ENCODE data around the gene KCNMA1. TPM values are rescaled to one million over a fixed set of nuclear protein-coding genes. Genes with fewer than 3 reads are reported as not detected.

KCNMA1 gene
- polyA plus RNA-seq, 1 of the 3 experiments (the other 2 are of a cell fraction): 107 TPM

DNA sequence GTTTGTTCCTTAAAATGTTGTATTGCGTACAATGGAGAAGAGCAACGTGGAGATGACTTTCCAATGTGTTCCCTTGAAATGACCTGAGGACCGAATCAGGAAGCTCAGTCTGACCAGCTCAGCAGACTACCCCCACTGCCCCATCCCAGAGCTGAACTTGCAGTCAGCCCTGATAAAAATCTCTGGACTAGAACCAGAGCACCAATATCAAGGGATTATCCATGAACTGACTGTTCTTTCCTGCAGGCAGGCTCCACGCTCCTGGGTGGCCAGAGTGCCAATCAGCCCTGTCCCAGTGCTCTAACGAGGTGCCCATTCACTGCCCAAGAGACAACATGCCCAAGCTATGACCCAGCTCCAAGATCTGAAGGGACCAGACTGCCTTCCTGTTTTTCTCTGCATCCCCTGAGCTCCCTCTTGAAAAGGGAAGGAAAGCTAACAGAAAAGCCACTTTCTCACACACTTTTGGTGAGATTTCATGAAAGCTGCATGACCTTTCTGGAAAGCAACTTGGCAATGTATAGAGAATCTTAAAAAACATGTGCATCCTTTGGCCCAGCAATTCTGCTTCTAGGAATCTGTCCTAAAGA is 130.2 kb downstream of the KCNMA1 start:
- Histone ChIP-seq H3K79me2 (ENCODE audit: insufficient read depth) (peaks cover 35% of the 10 kb centered on the region), H4K20me1 (ENCODE audit: insufficient read depth) (no peaks in the 10 kb centered on the region), H3K9me3 (no peaks in the 10 kb centered on the region), H3F3A (replicated peaks; ENCODE audit: insufficient read depth) (peaks cover 57% of the 10 kb centered on the region), H3K27ac (ENCODE audit: low read depth in 2 of 2, low read length in 1 of 2) (peak overlapping the region; percentile 79 to 91), H3K4me1 (ENCODE audit: control insufficient read depth in 1 of 2, insufficient read depth in 2 of 2, low read depth in 1 of 2, low read length in 1 of 2) (peaks cover 40 to 56% of the 10 kb centered on the region in 2 experiments), H3K36me3 (replicated peaks in 1 of 2; ENCODE audit: control insufficient read depth in 1 of 2, insufficient read depth in 2 of 2, low read length in 1 of 2) (no peaks in the 10 kb centered on the region), H3K4me2 (peak overlapping the region; percentile 28), H2AFZ (ENCODE audit: low read depth) (no peak overlapping the region), H3K4me3 (ENCODE audit: low read depth in 2 of 2, low read length in 1 of 2) (no peak overlapping the region), H3K9ac (no peak overlapping the region; the same call in 1 of the 2 replicates), H3K27me3 (ENCODE audit: insufficient read depth) (no peaks in the 10 kb centered on the region), H3K9me2 (no peaks in the 10 kb centered on the region)
- DNase-seq: peak; percentile 50
- ChIA-PET POLR2A (no interaction called here), CTCF (interaction anchor here (0.6 to 4.7 kb wide), 6 partner anchors 13 to 341 kb away, joined by 3 to 29 read pairs (median 4); no protein-coding TSS in a partner anchor)
- 37% methylated on average over 5 of the region's 5 CpGs for WGBS (ENCODE audit: low lambda C conversion rate)
- TF ChIP-seq JUND (IDR thresholded peaks at IDR 0.05) (peak; percentile 55), CHD2 (IDR thresholded peaks at IDR 0.05; ENCODE audit: low read length, partially characterized antibody) (peak; percentile 16), MXI1 (IDR thresholded peaks at IDR 0.05; ENCODE audit: low read depth, low read length) (peak; percentile 30; the same call in 1 of the 2 replicates), NFIC (IDR thresholded peaks at IDR 0.05; ENCODE audit: borderline replicate concordance) (peak; percentile 90), TCF12 (IDR thresholded peaks at IDR 0.05) (peak; percentile 80), EZH2phosphoT487 (IDR thresholded peaks at IDR 0.05; ENCODE audit: borderline replicate concordance, low read depth) (no peak), TAF1 (IDR thresholded peaks at IDR 0.05; ENCODE audit: borderline replicate concordance, low read depth, low read length) (no peak), FOXM1 (IDR thresholded peaks at IDR 0.05; ENCODE audit: low read depth) (no peak), TEAD4 (IDR thresholded peaks at IDR 0.05; ENCODE audit: borderline replicate concordance, insufficient read depth) (no peak), MAX (IDR thresholded peaks at IDR 0.05; ENCODE audit: low read depth) (no peak), FOXJ3 (CRISPR knock-in tag; IDR thresholded peaks at IDR 0.05) (no peak), POLR2AphosphoS5 (IDR thresholded peaks at IDR 0.05; ENCODE audit: low read depth, low read length) (peak; percentile 15; the same call in 1 of the 2 replicates), USF2 (IDR thresholded peaks at IDR 0.05; ENCODE audit: borderline replicate concordance, low read depth, low read length) (no peak), SIN3A (IDR thresholded peaks at IDR 0.05; ENCODE audit: borderline replicate concordance, low read depth, low read length) (no peak; the same call in 1 of the 2 replicates), YY1 (IDR thresholded peaks at IDR 0.05; ENCODE audit: low read depth) (no peak), NRF1 (IDR thresholded peaks at IDR 0.05; ENCODE audit: low read depth, low read length) (no peak), PBX3 (IDR thresholded peaks at IDR 0.05) (peak; percentile 90), RCOR1 (IDR thresholded peaks at IDR 0.05; ENCODE audit: low read length) (0 out of 2 replicates have a peak, but pooled peaks have one; percentile 32)
- TF ChIP-seq, protein P1, sequence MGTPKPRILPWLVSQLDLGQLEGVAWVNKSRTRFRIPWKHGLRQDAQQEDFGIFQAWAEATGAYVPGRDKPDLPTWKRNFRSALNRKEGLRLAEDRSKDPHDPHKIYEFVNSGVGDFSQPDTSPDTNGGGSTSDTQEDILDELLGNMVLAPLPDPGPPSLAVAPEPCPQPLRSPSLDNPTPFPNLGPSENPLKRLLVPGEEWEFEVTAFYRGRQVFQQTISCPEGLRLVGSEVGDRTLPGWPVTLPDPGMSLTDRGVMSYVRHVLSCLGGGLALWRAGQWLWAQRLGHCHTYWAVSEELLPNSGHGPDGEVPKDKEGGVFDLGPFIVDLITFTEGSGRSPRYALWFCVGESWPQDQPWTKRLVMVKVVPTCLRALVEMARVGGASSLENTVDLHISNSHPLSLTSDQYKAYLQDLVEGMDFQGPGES (IDR thresholded peaks at IDR 0.05; ENCODE audit: low read depth, low read length): no peak
- TF ChIP-seq, protein P2, sequence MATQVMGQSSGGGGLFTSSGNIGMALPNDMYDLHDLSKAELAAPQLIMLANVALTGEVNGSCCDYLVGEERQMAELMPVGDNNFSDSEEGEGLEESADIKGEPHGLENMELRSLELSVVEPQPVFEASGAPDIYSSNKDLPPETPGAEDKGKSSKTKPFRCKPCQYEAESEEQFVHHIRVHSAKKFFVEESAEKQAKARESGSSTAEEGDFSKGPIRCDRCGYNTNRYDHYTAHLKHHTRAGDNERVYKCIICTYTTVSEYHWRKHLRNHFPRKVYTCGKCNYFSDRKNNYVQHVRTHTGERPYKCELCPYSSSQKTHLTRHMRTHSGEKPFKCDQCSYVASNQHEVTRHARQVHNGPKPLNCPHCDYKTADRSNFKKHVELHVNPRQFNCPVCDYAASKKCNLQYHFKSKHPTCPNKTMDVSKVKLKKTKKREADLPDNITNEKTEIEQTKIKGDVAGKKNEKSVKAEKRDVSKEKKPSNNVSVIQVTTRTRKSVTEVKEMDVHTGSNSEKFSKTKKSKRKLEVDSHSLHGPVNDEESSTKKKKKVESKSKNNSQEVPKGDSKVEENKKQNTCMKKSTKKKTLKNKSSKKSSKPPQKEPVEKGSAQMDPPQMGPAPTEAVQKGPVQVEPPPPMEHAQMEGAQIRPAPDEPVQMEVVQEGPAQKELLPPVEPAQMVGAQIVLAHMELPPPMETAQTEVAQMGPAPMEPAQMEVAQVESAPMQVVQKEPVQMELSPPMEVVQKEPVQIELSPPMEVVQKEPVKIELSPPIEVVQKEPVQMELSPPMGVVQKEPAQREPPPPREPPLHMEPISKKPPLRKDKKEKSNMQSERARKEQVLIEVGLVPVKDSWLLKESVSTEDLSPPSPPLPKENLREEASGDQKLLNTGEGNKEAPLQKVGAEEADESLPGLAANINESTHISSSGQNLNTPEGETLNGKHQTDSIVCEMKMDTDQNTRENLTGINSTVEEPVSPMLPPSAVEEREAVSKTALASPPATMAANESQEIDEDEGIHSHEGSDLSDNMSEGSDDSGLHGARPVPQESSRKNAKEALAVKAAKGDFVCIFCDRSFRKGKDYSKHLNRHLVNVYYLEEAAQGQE (IDR thresholded peaks at IDR 0.05; ENCODE audit: low read depth, low read length): no peak
- TF ChIP-seq, protein P3, sequence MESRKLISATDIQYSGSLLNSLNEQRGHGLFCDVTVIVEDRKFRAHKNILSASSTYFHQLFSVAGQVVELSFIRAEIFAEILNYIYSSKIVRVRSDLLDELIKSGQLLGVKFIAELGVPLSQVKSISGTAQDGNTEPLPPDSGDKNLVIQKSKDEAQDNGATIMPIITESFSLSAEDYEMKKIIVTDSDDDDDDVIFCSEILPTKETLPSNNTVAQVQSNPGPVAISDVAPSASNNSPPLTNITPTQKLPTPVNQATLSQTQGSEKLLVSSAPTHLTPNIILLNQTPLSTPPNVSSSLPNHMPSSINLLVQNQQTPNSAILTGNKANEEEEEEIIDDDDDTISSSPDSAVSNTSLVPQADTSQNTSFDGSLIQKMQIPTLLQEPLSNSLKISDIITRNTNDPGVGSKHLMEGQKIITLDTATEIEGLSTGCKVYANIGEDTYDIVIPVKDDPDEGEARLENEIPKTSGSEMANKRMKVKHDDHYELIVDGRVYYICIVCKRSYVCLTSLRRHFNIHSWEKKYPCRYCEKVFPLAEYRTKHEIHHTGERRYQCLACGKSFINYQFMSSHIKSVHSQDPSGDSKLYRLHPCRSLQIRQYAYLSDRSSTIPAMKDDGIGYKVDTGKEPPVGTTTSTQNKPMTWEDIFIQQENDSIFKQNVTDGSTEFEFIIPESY (IDR thresholded peaks at IDR 0.05; ENCODE audit: borderline replicate concordance, low read depth): no peak
- TF ChIP-seq, protein P4, sequence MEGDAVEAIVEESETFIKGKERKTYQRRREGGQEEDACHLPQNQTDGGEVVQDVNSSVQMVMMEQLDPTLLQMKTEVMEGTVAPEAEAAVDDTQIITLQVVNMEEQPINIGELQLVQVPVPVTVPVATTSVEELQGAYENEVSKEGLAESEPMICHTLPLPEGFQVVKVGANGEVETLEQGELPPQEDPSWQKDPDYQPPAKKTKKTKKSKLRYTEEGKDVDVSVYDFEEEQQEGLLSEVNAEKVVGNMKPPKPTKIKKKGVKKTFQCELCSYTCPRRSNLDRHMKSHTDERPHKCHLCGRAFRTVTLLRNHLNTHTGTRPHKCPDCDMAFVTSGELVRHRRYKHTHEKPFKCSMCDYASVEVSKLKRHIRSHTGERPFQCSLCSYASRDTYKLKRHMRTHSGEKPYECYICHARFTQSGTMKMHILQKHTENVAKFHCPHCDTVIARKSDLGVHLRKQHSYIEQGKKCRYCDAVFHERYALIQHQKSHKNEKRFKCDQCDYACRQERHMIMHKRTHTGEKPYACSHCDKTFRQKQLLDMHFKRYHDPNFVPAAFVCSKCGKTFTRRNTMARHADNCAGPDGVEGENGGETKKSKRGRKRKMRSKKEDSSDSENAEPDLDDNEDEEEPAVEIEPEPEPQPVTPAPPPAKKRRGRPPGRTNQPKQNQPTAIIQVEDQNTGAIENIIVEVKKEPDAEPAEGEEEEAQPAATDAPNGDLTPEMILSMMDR (IDR thresholded peaks at IDR 0.05): no peak

Data from SK-N-SH (cell line).